Osteoblast (primary cell): Measurements from ENCODE around the gene MIER1. TPM values are rescaled to one million over a fixed set of nuclear protein-coding genes. Genes with fewer than 3 reads are reported as not detected.

ENCODE experiments used
- DNase-seq: peaks from one replicate; pipeline ENCODE4 v3.0.0; 2011; ENCODE audit warnings: low spot score, mixed read lengths; ENCODE audit not compliant: insufficient read length; ENCODE audit errors: missing footprints
- H2AFZ ChIP-seq: 2 replicates; pipeline ENCODE4 v1.6.0; 2011; ENCODE audit warnings: mild to moderate bottlenecking, low read length
- H3K27ac ChIP-seq: 2 replicates; pipeline ENCODE4 v1.5.1; 2011; ENCODE audit warnings: mild to moderate bottlenecking, low read depth, low read length, moderate library complexity
- H3K27me3 ChIP-seq: 2 replicates; pipeline ENCODE4 v1.6.0; 2012; ENCODE audit warnings: mild to moderate bottlenecking, control low read depth, inconsistent platforms, low read length, moderate library complexity; ENCODE audit not compliant: insufficient read depth
- H3K36me3 ChIP-seq: 2 replicates; pipeline ENCODE4 v1.5.1; 2011; ENCODE audit warnings: mild to moderate bottlenecking, low read length, control low read depth, moderate library complexity; ENCODE audit not compliant: insufficient read depth
- H3K4me1 ChIP-seq: 2 replicates; pipeline ENCODE4 v1.5.1; 2011; ENCODE audit warnings: mild to moderate bottlenecking, low read length, control low read depth, moderate library complexity; ENCODE audit not compliant: insufficient read depth
- H3K4me2 ChIP-seq: 2 replicates; pipeline ENCODE4 v1.6.0; 2011; ENCODE audit warnings: mild to moderate bottlenecking, low read length; ENCODE audit not compliant: insufficient read depth
- H3K4me3 ChIP-seq: fragments of 200-600 bp; sonication (generic); 3 replicates; pipeline ENCODE4 v1.5.1; 2012; ENCODE audit warnings: mild to moderate bottlenecking, low read length, inconsistent platforms; ENCODE audit not compliant: insufficient read depth
- H3K79me2 ChIP-seq: 2 replicates; pipeline ENCODE4 v1.6.0; 2012; ENCODE audit warnings: mild to moderate bottlenecking, low read length, control low read depth, inconsistent platforms; ENCODE audit not compliant: insufficient read depth
- H3K9me3 ChIP-seq: 2 replicates; pipeline ENCODE4 v1.5.1; 2011; ENCODE audit warnings: low read depth, low read length, control low read depth
- H4K20me1 ChIP-seq: 2 replicates; pipeline ENCODE4 v1.6.0; 2012; ENCODE audit warnings: mild to moderate bottlenecking, low read length, control low read depth; ENCODE audit not compliant: insufficient read depth
- CTCF ChIP-seq: IDR thresholded peaks from 2 replicates; pipeline ENCODE4 v1.5.1; 2011; ENCODE audit warnings: mild to moderate bottlenecking, low read depth, low read length, moderate library complexity; ENCODE audit errors: extremely low read depth
- total RNA-seq: library from RNA; depleted of rRNA; stranded (reverse); fragments of >200 nt; gene quantifications from 2 replicates; pipeline ENCODE4 v1.2.3, GENCODE V29; 2012

The MIER1 gene
- total RNA-seq: 53.2 and 58.0 TPM in 2 replicates

- Histone ChIP-seq H3K4me1 (peaks cover 27% of the 10 kb centered on the region), H3K36me3 (peaks cover 4% of the 10 kb centered on the region), H4K20me1 (peaks cover 6% of the 10 kb centered on the region), H3K4me2 (peak within 1 kb of the TSS; percentile 92), H3K27ac (peak within 1 kb of the TSS; percentile 99), H3K9me3 (no peaks in the 10 kb centered on the region), H3K4me3 (peak within 1 kb of the TSS; percentile 96), H2AFZ (peak within 1 kb of the TSS; percentile 96), H3K27me3 (no peaks in the 10 kb centered on the region), H3K79me2 (peaks cover 74% of the 10 kb centered on the region)
- no peak for TF ChIP-seq CTCF
- peak; percentile 99 for DNase-seq
These were observed at the start of gene MIER1, which contains the start of gene DNAI4 for GRCh38 chr1:66924756-66925557. Gene MIER1 (plus strand): TSS chr1:66924990. CDS start chr1:66925029, 39 bp downstream. Gene DNAI4 (minus strand): TSS chr1:66924856. CDS start chr1:66924831, 25 bp downstream.

GRCh38 chr1:66876664-66877063, 48.1 kb upstream of the MIER1 start:
- no peaks in the 10 kb centered on the region for H3K36me3 ChIP-seq
- H3K9me3 ChIP-seq: no peaks in the 10 kb centered on the region
- H3K4me3 ChIP-seq: no peak overlapping the region
- no peak overlapping the region for H2AFZ ChIP-seq
- DNase-seq: no peak
- H3K4me1 ChIP-seq: no peaks in the 10 kb centered on the region
- H3K27ac ChIP-seq: no peak overlapping the region
- H3K27me3 ChIP-seq: no peaks in the 10 kb centered on the region
- H3K4me2 ChIP-seq: no peak overlapping the region
- no peaks in the 10 kb centered on the region for H3K79me2 ChIP-seq
- H4K20me1 ChIP-seq: no peaks in the 10 kb centered on the region
- TF ChIP-seq CTCF: no peak

GRCh38 chr1:66889030-66889429, 35.8 kb upstream of the MIER1 start:
- Histone ChIP-seq H3K27ac (no peak overlapping the region), H3K4me1 (no peaks in the 10 kb centered on the region), H3K36me3 (no peaks in the 10 kb centered on the region), H3K27me3 (no peaks in the 10 kb centered on the region), H3K4me3 (no peak overlapping the region), H2AFZ (no peak overlapping the region), H3K9me3 (no peaks in the 10 kb centered on the region), H4K20me1 (no peaks in the 10 kb centered on the region), H3K79me2 (no peaks in the 10 kb centered on the region), H3K4me2 (no peak overlapping the region)
- no peak for TF ChIP-seq CTCF
- DNase-seq: no peak

GRCh38 chr1:66890621-66891020, 34.2 kb upstream of the MIER1 start:
- Histone ChIP-seq H3K4me2 (no peak overlapping the region), H3K4me3 (no peak overlapping the region), H4K20me1 (no peaks in the 10 kb centered on the region), H3K36me3 (no peaks in the 10 kb centered on the region), H3K27me3 (no peaks in the 10 kb centered on the region), H2AFZ (no peak overlapping the region), H3K79me2 (no peaks in the 10 kb centered on the region), H3K4me1 (no peaks in the 10 kb centered on the region), H3K27ac (no peak overlapping the region), H3K9me3 (no peaks in the 10 kb centered on the region)
- no peak for TF ChIP-seq CTCF
- DNase-seq: peak; percentile 3
